ENCODE results near the gene KIAA0513.

- TF ChIP-seq POLR2AphosphoS5 (IDR thresholded peaks at IDR 0.05; ENCODE audit: low read depth, low read length): no peak
- no peak for TF ChIP-seq TAF1 (IDR thresholded peaks at IDR 0.05; ENCODE audit: low read depth, low read length)
- TF ChIP-seq SPI1 (IDR thresholded peaks at IDR 0.05; ENCODE audit: low read depth, low read length): no peak
- no peak for TF ChIP-seq POLR2A (IDR thresholded peaks at IDR 0.05; ENCODE audit: low read depth, low read length)
- no peak for TF ChIP-seq PAX5 (IDR thresholded peaks at IDR 0.05; ENCODE audit: insufficient read depth, low read length, severe bottlenecking)
These were observed 33.7 kb upstream of the KIAA0513 start for GRCh38 chr16:84993926-84994325.
